Transverse colon (tissue), 4 donors: ENCODE measurements around the gene UQCRFS1. TPM values are rescaled to one million over a fixed set of nuclear protein-coding genes. Genes with fewer than 3 reads are reported as not detected.

Source experiments
- DNase-seq: peaks from one replicate; pipeline ENCODE4 v3.0.0-alpha.2; 2019
- H3K27ac ChIP-seq, 4 donors: fragments of 200-600 bp; sonication (generic); 2 replicates each; pipeline ENCODE4 v1.5.1; 2016 to 2018; ENCODE audit warnings: inconsistent platforms in 4 of 4
- H3K27me3 ChIP-seq: fragments of 200-600 bp; sonication (generic); 2 replicates; pipeline ENCODE4 v1.5.1; 2017; ENCODE audit warnings: inconsistent platforms
- H3K36me3 ChIP-seq, 4 donors: fragments of 200-600 bp; sonication (generic); 2 replicates each; pipeline ENCODE4 v1.5.1; 2017 to 2019; ENCODE audit warnings: inconsistent platforms in 4 of 4
- H3K4me1 ChIP-seq, 4 donors: fragments of 200-600 bp; sonication (generic); 2 replicates each; pipeline ENCODE4 v1.5.1; 2017 to 2020; ENCODE audit warnings: inconsistent platforms in 4 of 4
- H3K4me3 ChIP-seq, 4 donors: fragments of 200-600 bp; sonication (generic); 1 replicate in 1 of 4; 2 replicates in 3 of 4; pipeline versions ENCODE4 v1.5.1 to v1.6.1; 2017 to 2019; ENCODE audit warnings: inconsistent platforms in 4 of 4
- H3K9me3 ChIP-seq, 2 donors: fragments of 200-600 bp; sonication (generic); 2 replicates each; pipeline ENCODE4 v1.5.1; 2017 to 2019; ENCODE audit warnings: inconsistent platforms in 2 of 2
- CTCF ChIP-seq, 5 experiments: fragments of 200-600 bp in 3 of 5; fragments of 450-650 bp in 2 of 5; sonication (generic) in 3 of 5; IDR thresholded peaks; 1 replicate in 2 of 5; 2 replicates in 3 of 5; pipeline ENCODE4 v1.5.1; 2016 to 2017; ENCODE audit warnings: antibody characterized with exemption in 5 of 5, inconsistent platforms in 3 of 5, mild to moderate bottlenecking in 2 of 5, moderate library complexity in 1 of 5
- EP300 ChIP-seq: sonication (generic); formaldehyde crosslinking; IDR thresholded peaks from one replicate; pipeline ENCODE4 v1.6.1; 2017; ENCODE audit warnings: antibody characterized with exemption, low read depth
- POLR2A ChIP-seq: fragments of 450-650 bp; IDR thresholded peaks from one replicate; pipeline ENCODE4 v1.6.1; 2016; ENCODE audit warnings: antibody characterized with exemption, mild to moderate bottlenecking, moderate library complexity
- POLR2AphosphoS5 ChIP-seq, 3 donors: sonication (generic); formaldehyde crosslinking; IDR thresholded peaks; one replicate each; pipeline ENCODE4 v1.6.1; 2016; ENCODE audit warnings: antibody characterized with exemption in 3 of 3
- WGBS, 2 donors: methylation state at CpG; one replicate each; pipeline ENCODE4 v1.1.5; 2018; ENCODE audit warnings: low coverage in 1 of 2; 5-methylcytosine and 5-hydroxymethylcytosine counted together
- in situ Hi-C, 4 donors: fragments of 200-750 bp; cut with MboI; loops; one replicate each; pipeline versions ENCODE4 v1.15.0 to v1.15.1; 2017; ENCODE audit warnings: low sequenced_read_pairs in 3 of 4, low pct_ligation_motif_present in 1 of 4, low pct_unique_long_range_greater_than_20kb in 1 of 4
- intact Hi-C: fragments of 100-400 bp; cut with DNase I; formaldehyde crosslinking; loops from one replicate; pipeline ENCODE4 v1.15.1; 2023; ENCODE audit warnings: low total_unique reads
- total RNA-seq, 4 donors: library from RNA; depleted of rRNA; stranded (reverse); fragments of >200 nt; gene quantifications; one replicate each; pipeline ENCODE4 v1.1.0, GENCODE V29; 2016

Gene UQCRFS1
- total RNA-seq, 4 donors from 2014 or later, result 14.1 to 67.7 (median 35.3) TPM

GRCh38 chr19:29193155-29193554 lies 19.8 kb downstream of the UQCRFS1 start:
- in situ Hi-C loops (no loop called here), intact Hi-C loops (no loop called here)
- H3K9me3 ChIP-seq, result no peaks in the 10 kb centered on the region
- H3K4me1 ChIP-seq, result peaks cover 0 to 3% (median 0%) of the 10 kb centered on the region in 4 donors
- no peak for DNase-seq
- no peaks in the 10 kb centered on the region for H3K27me3 ChIP-seq
- no peak overlapping the region for H3K27ac ChIP-seq
- no peak for TF ChIP-seq POLR2AphosphoS5 (IDR thresholded peaks at IDR 0.05)
- TF ChIP-seq CTCF (IDR thresholded peaks at IDR 0.05), result no peak
- no peak for TF ChIP-seq EP300
- TF ChIP-seq POLR2A, result no peak
- no peak overlapping the region for H3K4me3 ChIP-seq
- WGBS, 2 donors, result 66% methylated on average over 5 of the region's 5 CpGs; no CpG with 5 or more reads in 1 of the 2 donors
- no peaks in the 10 kb centered on the region for H3K36me3 ChIP-seq

GRCh38 chr19:29191005-29191404 lies 21.9 kb downstream of the UQCRFS1 start:
- H3K4me1 ChIP-seq, result peaks cover 0 to 3% (median 0%) of the 10 kb centered on the region in 4 donors
- in situ Hi-C loops, result no loop called here
- no peaks in the 10 kb centered on the region for H3K36me3 ChIP-seq
- no peak for DNase-seq
- H3K9me3 ChIP-seq, result no peaks in the 10 kb centered on the region
- no peak for TF ChIP-seq POLR2AphosphoS5 (IDR thresholded peaks at IDR 0.05)
- no peak for TF ChIP-seq CTCF (IDR thresholded peaks at IDR 0.05)
- TF ChIP-seq POLR2A, result no peak
- no peak for TF ChIP-seq EP300
- 70 to 72% methylated on average over 2 to 7 of the region's 8 CpGs for WGBS, 2 donors
- H3K27ac ChIP-seq, result no peak overlapping the region
- H3K27me3 ChIP-seq, result no peaks in the 10 kb centered on the region
- H3K4me3 ChIP-seq, result no peak overlapping the region
- intact Hi-C loops, result no loop called here

- DNase-seq, result no peak
- peaks cover 0 to 3% (median 0%) of the 10 kb centered on the region in 4 donors for H3K4me1 ChIP-seq
- 60 to 80% methylated on average over 1 to 6 of the region's 6 CpGs for WGBS, 2 donors
- intact Hi-C loops (no loop called here), in situ Hi-C loops (no loop called here)
- no peak overlapping the region for H3K27ac ChIP-seq
- no peak overlapping the region for H3K4me3 ChIP-seq
- no peaks in the 10 kb centered on the region for H3K27me3 ChIP-seq
- no peaks in the 10 kb centered on the region for H3K36me3 ChIP-seq
- no peak for TF ChIP-seq CTCF (IDR thresholded peaks at IDR 0.05)
- no peak for TF ChIP-seq EP300
- TF ChIP-seq POLR2A, result no peak
- no peak for TF ChIP-seq POLR2AphosphoS5 (IDR thresholded peaks at IDR 0.05)
- H3K9me3 ChIP-seq, result no peaks in the 10 kb centered on the region
These were observed 24.0 kb downstream of the UQCRFS1 start for GRCh38 chr19:29189033-29189360.

GRCh38 chr19:29188289-29189032 lies 24.5 kb downstream of the UQCRFS1 start:
- no peak for DNase-seq
- TF ChIP-seq POLR2A, result no peak
- TF ChIP-seq POLR2AphosphoS5 (IDR thresholded peaks at IDR 0.05), result no peak
- TF ChIP-seq CTCF (IDR thresholded peaks at IDR 0.05), result no peak
- TF ChIP-seq EP300, result no peak
- no peaks in the 10 kb centered on the region for H3K27me3 ChIP-seq
- in situ Hi-C loops, result no loop called here
- 40 to 66% methylated on average over 1 to 10 of the region's 10 CpGs for WGBS, 2 donors
- no peak overlapping the region for H3K4me3 ChIP-seq
- no peaks in the 10 kb centered on the region for H3K9me3 ChIP-seq
- H3K4me1 ChIP-seq, result peaks cover 0 to 3% (median 0%) of the 10 kb centered on the region in 4 donors
- H3K36me3 ChIP-seq, result no peaks in the 10 kb centered on the region
- no peak overlapping the region for H3K27ac ChIP-seq
- intact Hi-C loops, result no loop called here
